ENCODE results near the gene PTPRQ.

- no peak for TF ChIP-seq CTCF (IDR thresholded peaks at IDR 0.05; ENCODE audit: control extremely low read depth in 1 of 3, insufficient read depth in 1 of 3, low read depth in 1 of 3, low read length in 3 of 3)
- TF ChIP-seq TEAD4 (IDR thresholded peaks at IDR 0.05; ENCODE audit: low read depth, low read length), result no peak
- no peak for TF ChIP-seq CEBPB (IDR thresholded peaks at IDR 0.05; ENCODE audit: low read depth, low read length)
- TF ChIP-seq FOSL1 (IDR thresholded peaks at IDR 0.05; ENCODE audit: insufficient read depth, low read depth, low read length), result no peak
- no peak for TF ChIP-seq MAX (IDR thresholded peaks at IDR 0.05)
- no peak for TF ChIP-seq ZNF274 (IDR thresholded peaks at IDR 0.05; ENCODE audit: borderline replicate concordance, extremely low read depth, low read length)
- no peak for TF ChIP-seq POLR2A (IDR thresholded peaks at IDR 0.05; ENCODE audit: control extremely low read depth in 1 of 2, low read depth in 2 of 2, low read length in 2 of 2)
- no peak for TF ChIP-seq CHD1 (IDR thresholded peaks at IDR 0.05; ENCODE audit: low read depth, low read length)
- TF ChIP-seq HDAC2 (IDR thresholded peaks at IDR 0.05; ENCODE audit: borderline replicate concordance in 1 of 2, low read depth in 2 of 2, low read length in 2 of 2), result no peak
- no peak for TF ChIP-seq EZH2 (IDR thresholded peaks at IDR 0.05; ENCODE audit: low read depth, low read length, severe bottlenecking)
These were observed 21.5 kb upstream of the PTPRQ start for GRCh38 chr12:80422550-80422949.

Measured in H1 (cell line).